K562 (cell line): ENCODE results near the gene TOR1AIP1. TPM values are rescaled to one million over a fixed set of nuclear protein-coding genes. Genes with fewer than 3 reads are reported as not detected.

Experiments used
- BRF1 ChIP-seq: IDR thresholded peaks from 3 replicates; pipeline ENCODE4 v1.6.1; 2011; ENCODE audit warnings: borderline replicate concordance, mild to moderate bottlenecking; ENCODE audit not compliant: insufficient read length; ENCODE audit errors: extremely low read depth
- CXXC5 ChIP-seq: fragments of 250-450 bp; sonication (Bioruptor Pico); IDR thresholded peaks from 2 replicates; pipeline ENCODE4 v1.8.0; 2022; ENCODE audit warnings: inconsistent platforms, mild to moderate bottlenecking, moderate library complexity
- GTF2A2 ChIP-seq: IDR thresholded peaks from 2 replicates; pipeline ENCODE4 v1.6.1; 2016; ENCODE audit warnings: mild to moderate bottlenecking, missing genetic modification characterization, missing compliant biosample characterization
- HDAC6 ChIP-seq: IDR thresholded peaks from 2 replicates; pipeline ENCODE4 v1.6.1; 2012; ENCODE audit warnings: low read depth, mild to moderate bottlenecking, control low read depth, inconsistent platforms, low read length, moderate library complexity
- JUND ChIP-seq, 2 experiments: IDR thresholded peaks; 2 replicates in 1 of 2; 3 replicates in 1 of 2; pipeline ENCODE4 v1.6.1; 2011; ENCODE audit warnings: borderline replicate concordance in 2 of 2, low read depth in 2 of 2, low read length in 2 of 2, improper control_type of control experiment in 1 of 2, missing biosample characterization in 1 of 2, missing genetic modification characterization in 1 of 2, missing genetic modification reagents in 1 of 2
- MAFF ChIP-seq: IDR thresholded peaks from 2 replicates; pipeline ENCODE4 v1.6.1; 2012; ENCODE audit warnings: low read length, improper control_type of control experiment
- MAFK ChIP-seq: IDR thresholded peaks from 2 replicates; pipeline ENCODE4 v1.6.1; 2011; ENCODE audit warnings: low read length, improper control_type of control experiment
- RBM25 ChIP-seq: fragments of 200-400 bp; formaldehyde crosslinking; IDR thresholded peaks from 2 replicates; pipeline ENCODE4 v1.6.1; 2018; ENCODE audit warnings: low read length, low read depth, moderate library complexity; ENCODE audit not compliant: severe bottlenecking
- TEAD2 ChIP-seq: fragments of 450-650 bp; IDR thresholded peaks from 2 replicates; pipeline ENCODE4 v1.6.1; 2016; ENCODE audit warnings: missing genetic modification characterization, control low read depth, missing compliant biosample characterization
- ZBTB26 ChIP-seq: fragments of 450-650 bp; formaldehyde crosslinking; IDR thresholded peaks from 2 replicates; pipeline ENCODE4 v1.4.0; 2022; ENCODE audit warnings: missing genetic modification characterization
- ZHX1 ChIP-seq: fragments of 150-350 bp; conservative IDR thresholded peaks from 2 replicates; pipeline ENCODE4 v1.6.1; 2014; ENCODE audit warnings: low read length
- ZNF609 ChIP-seq: sonication (generic); formaldehyde crosslinking; IDR thresholded peaks from 2 replicates; pipeline ENCODE4 v1.8.1; 2023; ENCODE audit warnings: missing genetic modification reagents, mild to moderate bottlenecking, borderline replicate concordance
- polyA plus RNA-seq, 8 experiments: library from polyadenylated mRNA; depleted of rRNA in 4 of 8; stranded (reverse) in 5 of 8; unstranded in 3 of 8; fragments of >200 nt; fragmentation: Nextera tagmentation in 2 of 8; fragmentation: Illumina TruSeq in 1 of 8; extraction: Ambion mirVana in 2 of 8; extraction: Trizol in 1 of 8; gene quantifications; 2 replicates each; pipeline versions ENCODE4 v1.2.1 to v1.2.3, GENCODE V29; 2011 to 2014; ENCODE audit warnings: inconsistent platforms in 1 of 8, missing spikeins in 1 of 8
- total RNA-seq, 7 experiments: library from RNA; depleted of rRNA in 6 of 7; stranded (reverse); fragments of >200 nt in 6 of 7; fragmentation: Illumina TruSeq in 2 of 7; extraction: Trizol in 2 of 7; gene quantifications; 2 replicates each; pipeline versions ENCODE4 v1.2.1 to v1.2.3, GENCODE V29; 2011 to 2021; ENCODE audit warnings: low replicate concordance in 1 of 7

The TOR1AIP1 gene
- total and polyA plus RNA-seq, 9 of the 15 experiments (the other 6 are each of a cell fraction or from before 2014, with no cell fraction given), result 18.1 to 46.9 (median 35.5) TPM

- no peak for TF ChIP-seq ZNF609 (CRISPR knock-in tag)
- peak; percentile 99 for TF ChIP-seq JUND (IDR thresholded peaks at IDR 0.05; ENCODE audit: borderline replicate concordance, low read depth, low read length)
- peak; percentile 99 for TF ChIP-seq JUND (tag; IDR thresholded peaks at IDR 0.05; ENCODE audit: borderline replicate concordance, low read depth, low read length)
- TF ChIP-seq GTF2A2 (tag), result no peak
- TF ChIP-seq ZBTB26, result no peak
- TF ChIP-seq BRF1, result no peak
- peak; percentile 84; the same call in 1 of the 2 replicates for TF ChIP-seq TEAD2 (tag)
- TF ChIP-seq HDAC6, result no peak
- TF ChIP-seq MAFK, result peak; percentile 21; the same call in 1 of the 2 replicates
- TF ChIP-seq CXXC5, result peak; percentile 4; the same call in 1 of the 2 replicates
- no peak for TF ChIP-seq RBM25
- no peak for TF ChIP-seq MAFF
- no peak for TF ChIP-seq ZHX1
Measured at GRCh38 chr1:179876300-179876715, 5.8 kb upstream of the TOR1AIP1 start (continued).
